ENCODE data around the gene ALG12.

The ALG12 gene

GRCh38 chr22:49957826-49958365 lies 39.7 kb upstream of the ALG12 start:
- DNase-seq: no peak

- DNase-seq: no peak
Observed at GRCh38 chr22:49956914-49957825, 38.9 kb upstream of the ALG12 start.

- DNase-seq: no peak
Observed at GRCh38 chr22:49956418-49956770, 38.2 kb upstream of the ALG12 start.

GRCh38 chr22:49955581-49956417 lies 37.6 kb upstream of the ALG12 start:
- DNase-seq: no peak

GRCh38 chr22:49954991-49955580 lies 36.8 kb upstream of the ALG12 start:
- no peak for DNase-seq

GRCh38 chr22:49954354-49954753 lies 36.1 kb upstream of the ALG12 start:
- no peak for DNase-seq

GRCh38 chr22:49953680-49954344 lies 35.6 kb upstream of the ALG12 start:
- DNase-seq: no peak

- DNase-seq: no peak
Observed at GRCh38 chr22:49953027-49953679, 34.9 kb upstream of the ALG12 start.

GRCh38 chr22:49951986-49952896 lies 34.0 kb upstream of the ALG12 start:
- no peak for DNase-seq

GRCh38 chr22:49951678-49951985 lies 33.4 kb upstream of the ALG12 start:
- DNase-seq: no peak

- no peak for DNase-seq
Observed at GRCh38 chr22:49951000-49951677, 32.9 kb upstream of the ALG12 start.

GRCh38 chr22:49950396-49950994 lies 32.3 kb upstream of the ALG12 start:
- no peak for DNase-seq

- DNase-seq: no peak
Observed at GRCh38 chr22:49949914-49950292, 31.7 kb upstream of the ALG12 start.

- DNase-seq: no peak
Observed at GRCh38 chr22:49948958-49949913, 31.0 kb upstream of the ALG12 start.

- DNase-seq: no peak
Observed at GRCh38 chr22:49948116-49948957, 30.1 kb upstream of the ALG12 start.

- no peak for DNase-seq
Observed at GRCh38 chr22:49947296-49947622, 29.0 kb upstream of the ALG12 start.

GRCh38 chr22:49946612-49947295 lies 28.5 kb upstream of the ALG12 start:
- no peak for DNase-seq

Data from activated naive CD4-positive, alpha-beta T cell (primary cell).